ENCODE measurements around the gene C2CD4D. TPM values are rescaled to one million over a fixed set of nuclear protein-coding genes. Genes with fewer than 3 reads are reported as not detected.
"Not testable (repeated sequence)": the region's sequence is repeated elsewhere in the genome, so short reads cannot be mapped to it uniquely, and the experiment has no call there.

Gene C2CD4D
- total RNA-seq, 2 donors from 2014 or later, result not detected

DNA sequence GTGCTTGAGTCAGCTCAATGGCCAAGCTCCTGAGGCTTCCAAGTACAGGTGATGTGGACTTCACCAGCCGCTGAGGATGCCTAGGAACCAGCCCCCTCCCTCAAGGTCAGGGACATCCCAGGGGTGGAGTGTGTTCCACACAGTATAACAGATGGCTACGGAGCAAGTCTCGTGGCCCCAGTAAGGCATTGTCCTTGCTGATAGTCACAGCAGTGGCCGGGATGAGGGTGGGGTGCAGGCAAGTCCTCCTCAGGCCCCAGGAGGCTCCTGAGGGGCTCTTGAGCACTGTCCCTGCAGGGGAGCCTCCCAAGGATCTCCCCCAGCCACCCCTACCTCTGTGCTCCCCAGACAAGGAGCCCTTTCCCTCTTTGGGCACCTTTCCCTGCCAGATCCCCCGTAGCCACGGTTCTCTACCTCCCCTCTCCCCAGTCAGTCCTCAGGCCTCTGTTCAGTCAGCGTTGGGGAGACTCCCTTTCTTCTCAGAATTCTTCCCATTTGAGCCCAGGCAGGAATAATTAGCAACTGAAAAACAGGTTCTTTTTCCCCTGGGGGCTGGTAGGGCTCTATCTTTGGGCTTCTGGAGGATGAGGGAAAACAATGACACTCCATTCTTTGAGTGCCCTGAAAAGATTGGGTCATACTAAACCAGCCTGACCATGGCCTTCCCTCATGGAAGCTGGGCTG is 21.0 kb upstream of the C2CD4D start:
- ATAC-seq (ENCODE audit: insufficient number of reproducible peaks, low FRiP score, low read depth) (no peak), DNase-seq (ENCODE audit: low spot score) (no peak)
- Histone ChIP-seq H3K9me3 (no peaks in the 10 kb centered on the region), H3K27ac (no peak overlapping the region), H3K36me3 (no peaks in the 10 kb centered on the region), H3K27me3 (replicated peaks; ENCODE audit: insufficient read depth) (no peaks in the 10 kb centered on the region), H3K4me1 (ENCODE audit: control insufficient read depth in 1 of 2, low read depth in 2 of 2) (peaks cover 0 to 7% of the 10 kb centered on the region in 2 donors), H3K4me3 (no peak overlapping the region)
- TF ChIP-seq, protein P1, sequence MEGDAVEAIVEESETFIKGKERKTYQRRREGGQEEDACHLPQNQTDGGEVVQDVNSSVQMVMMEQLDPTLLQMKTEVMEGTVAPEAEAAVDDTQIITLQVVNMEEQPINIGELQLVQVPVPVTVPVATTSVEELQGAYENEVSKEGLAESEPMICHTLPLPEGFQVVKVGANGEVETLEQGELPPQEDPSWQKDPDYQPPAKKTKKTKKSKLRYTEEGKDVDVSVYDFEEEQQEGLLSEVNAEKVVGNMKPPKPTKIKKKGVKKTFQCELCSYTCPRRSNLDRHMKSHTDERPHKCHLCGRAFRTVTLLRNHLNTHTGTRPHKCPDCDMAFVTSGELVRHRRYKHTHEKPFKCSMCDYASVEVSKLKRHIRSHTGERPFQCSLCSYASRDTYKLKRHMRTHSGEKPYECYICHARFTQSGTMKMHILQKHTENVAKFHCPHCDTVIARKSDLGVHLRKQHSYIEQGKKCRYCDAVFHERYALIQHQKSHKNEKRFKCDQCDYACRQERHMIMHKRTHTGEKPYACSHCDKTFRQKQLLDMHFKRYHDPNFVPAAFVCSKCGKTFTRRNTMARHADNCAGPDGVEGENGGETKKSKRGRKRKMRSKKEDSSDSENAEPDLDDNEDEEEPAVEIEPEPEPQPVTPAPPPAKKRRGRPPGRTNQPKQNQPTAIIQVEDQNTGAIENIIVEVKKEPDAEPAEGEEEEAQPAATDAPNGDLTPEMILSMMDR (IDR thresholded peaks at IDR 0.05), result no peak

DNA sequence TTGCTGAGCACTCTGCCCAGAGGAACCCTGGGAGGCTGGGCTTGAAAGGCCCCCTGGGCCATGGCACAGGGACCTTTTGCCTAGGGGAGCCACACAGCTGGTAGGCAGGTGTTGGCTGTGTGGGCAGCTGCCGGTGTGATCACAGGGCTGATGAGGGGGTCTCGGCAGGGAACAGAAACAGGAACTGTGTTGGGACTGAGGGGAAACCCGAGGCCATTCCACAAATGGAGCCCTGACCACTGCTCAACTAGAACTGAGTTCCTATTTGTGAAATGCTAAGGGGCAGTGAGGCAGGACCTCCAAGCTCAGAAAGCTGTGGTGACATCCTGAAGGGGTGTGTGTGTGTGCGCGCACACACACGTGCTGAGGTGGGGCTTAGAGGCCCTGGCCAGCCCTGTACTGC is 20.3 kb upstream of the C2CD4D start:
- Histone ChIP-seq H3K9me3 (no peaks in the 10 kb centered on the region), H3K4me3 (no peak overlapping the region), H3K27me3 (replicated peaks; ENCODE audit: insufficient read depth) (no peaks in the 10 kb centered on the region), H3K36me3 (no peaks in the 10 kb centered on the region), H3K4me1 (ENCODE audit: control insufficient read depth in 1 of 2, low read depth in 2 of 2) (peaks cover 0 to 13% of the 10 kb centered on the region in 2 donors), H3K27ac (no peak overlapping the region)
- ATAC-seq (ENCODE audit: insufficient number of reproducible peaks, low FRiP score, low read depth), result no peak
- TF ChIP-seq, protein P1 (IDR thresholded peaks at IDR 0.05), result no peak
- no peak for DNase-seq (ENCODE audit: low spot score)

DNA sequence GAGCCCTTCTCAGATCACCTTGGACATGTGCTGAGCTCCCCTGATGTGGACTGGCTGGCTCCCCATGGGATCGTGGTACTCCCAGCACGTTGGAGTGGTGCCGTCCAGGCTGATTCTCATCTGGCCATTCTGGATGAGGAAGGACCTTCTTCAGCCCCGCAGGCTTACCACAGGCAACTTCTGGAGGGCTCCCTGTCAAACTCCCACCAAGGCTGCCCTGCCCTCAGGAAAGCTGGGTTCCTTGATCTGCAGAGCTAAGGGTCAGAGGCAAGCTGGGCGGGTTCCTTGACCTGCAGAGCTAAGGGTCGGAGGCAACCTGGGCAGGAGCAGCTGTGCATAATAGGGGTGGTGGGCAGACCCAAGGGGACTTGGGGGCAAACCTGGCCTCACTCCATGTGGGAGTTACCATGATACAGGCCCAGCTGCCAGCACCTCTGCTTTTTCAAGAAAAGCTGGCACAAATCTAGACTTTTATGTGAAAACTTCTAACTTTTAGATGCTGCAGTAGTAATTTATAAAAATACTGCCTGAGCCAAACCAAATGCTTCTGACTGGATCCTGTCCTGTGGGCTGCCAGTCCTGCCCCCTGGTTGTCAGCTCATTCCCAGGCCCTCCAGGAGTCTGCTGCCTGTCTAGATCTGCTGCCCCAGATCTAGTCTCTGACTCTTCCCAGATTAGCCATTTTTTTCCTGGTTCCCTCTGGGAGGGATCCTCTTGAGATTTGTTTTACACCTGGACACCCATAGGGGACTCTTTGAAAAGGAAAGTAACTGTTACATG is 19.5 kb upstream of the C2CD4D start:
- DNase-seq (ENCODE audit: low spot score), result no peak
- no peaks in the 10 kb centered on the region for H3K27me3 ChIP-seq (replicated peaks; ENCODE audit: insufficient read depth)
- H3K4me1 ChIP-seq (ENCODE audit: control insufficient read depth in 1 of 2, low read depth in 2 of 2), result peaks cover 0 to 13% of the 10 kb centered on the region in 2 donors
- no peaks in the 10 kb centered on the region for H3K36me3 ChIP-seq
- TF ChIP-seq, protein P1 (IDR thresholded peaks at IDR 0.05), result no peak
- H3K27ac ChIP-seq, result no peak overlapping the region
- H3K4me3 ChIP-seq, result no peak overlapping the region
- ATAC-seq (ENCODE audit: insufficient number of reproducible peaks, low FRiP score, low read depth), result no peak
- H3K9me3 ChIP-seq, result no peaks in the 10 kb centered on the region

DNA sequence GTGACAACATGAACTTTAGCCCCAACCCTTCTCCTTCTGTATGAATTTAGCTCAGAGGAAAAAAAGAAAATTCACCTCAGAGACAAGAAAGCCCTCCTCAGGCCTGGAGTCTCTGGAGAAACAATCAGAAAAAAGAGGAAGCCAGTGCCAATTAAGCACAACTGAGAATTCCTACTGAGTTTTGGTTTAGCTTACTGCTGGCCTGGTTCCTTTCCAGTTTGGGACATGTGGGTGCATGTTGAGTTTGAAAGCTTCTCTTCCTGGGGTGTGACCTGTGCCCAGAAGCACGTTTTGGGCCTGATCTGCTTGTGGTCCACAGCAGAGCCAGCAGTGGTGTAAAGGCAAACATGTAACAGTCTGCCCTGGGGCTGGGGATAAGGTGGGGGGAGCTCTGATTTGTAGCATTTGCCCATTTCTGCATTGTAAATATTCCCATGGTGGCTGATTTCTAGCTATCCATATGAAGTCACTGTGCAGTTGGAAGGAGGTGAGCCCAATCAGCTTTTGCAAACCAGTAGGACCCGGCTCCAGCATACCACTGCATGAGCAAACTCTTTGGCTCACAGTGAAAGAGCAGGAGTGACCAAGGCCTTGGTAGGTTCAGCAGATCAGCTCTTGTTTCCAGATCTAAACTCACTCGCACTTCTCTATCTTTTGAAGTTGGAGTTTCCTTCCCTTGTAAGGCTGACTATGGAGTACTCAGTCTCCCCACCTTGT is 18.6 kb upstream of the C2CD4D start:
- no peak overlapping the region for H3K27ac ChIP-seq
- H3K36me3 ChIP-seq, result no peaks in the 10 kb centered on the region
- ATAC-seq (ENCODE audit: insufficient number of reproducible peaks, low FRiP score, low read depth), result no peak
- no peaks in the 10 kb centered on the region for H3K27me3 ChIP-seq (replicated peaks; ENCODE audit: insufficient read depth)
- H3K9me3 ChIP-seq, result no peaks in the 10 kb centered on the region
- no peak overlapping the region for H3K4me3 ChIP-seq
- no peak for DNase-seq (ENCODE audit: low spot score)
- H3K4me1 ChIP-seq (ENCODE audit: control insufficient read depth in 1 of 2, low read depth in 2 of 2), result peaks cover 0 to 13% of the 10 kb centered on the region in 2 donors
- TF ChIP-seq, protein P1 (IDR thresholded peaks at IDR 0.05), result no peak

DNA sequence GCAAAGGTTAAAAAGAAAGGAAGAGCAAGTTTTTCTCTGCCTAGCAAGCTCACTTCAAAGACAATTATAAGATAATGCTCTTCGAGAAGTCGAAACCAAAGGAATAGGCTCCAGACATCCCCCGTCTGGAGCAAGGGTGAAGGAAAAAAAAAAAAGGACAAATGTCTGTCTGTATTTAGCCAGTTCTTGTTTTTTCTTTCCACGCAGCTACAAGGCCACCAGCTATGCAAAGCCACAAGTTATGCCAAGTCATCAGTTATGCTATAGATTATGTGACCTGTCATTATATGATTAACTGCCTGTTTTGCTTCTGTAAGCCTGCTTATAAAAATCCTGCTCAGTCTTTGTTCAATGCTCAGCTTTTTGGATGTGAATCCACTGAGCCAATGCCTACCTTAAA is 16.3 kb upstream of the C2CD4D start:
- no peak overlapping the region for H3K4me3 ChIP-seq
- TF ChIP-seq, protein P1 (IDR thresholded peaks at IDR 0.05), result no peak
- H3K27ac ChIP-seq, result peak overlapping the region; percentile 20 to 66
- DNase-seq (ENCODE audit: low spot score) (no peak), ATAC-seq (ENCODE audit: insufficient number of reproducible peaks, low FRiP score, low read depth) (no peak)
- H3K36me3 ChIP-seq, result no peaks in the 10 kb centered on the region
- no peaks in the 10 kb centered on the region for H3K9me3 ChIP-seq
- peaks cover 0 to 13% of the 10 kb centered on the region in 2 donors for H3K4me1 ChIP-seq (ENCODE audit: control insufficient read depth in 1 of 2, low read depth in 2 of 2)
- H3K27me3 ChIP-seq (replicated peaks; ENCODE audit: insufficient read depth), result no peaks in the 10 kb centered on the region

DNA sequence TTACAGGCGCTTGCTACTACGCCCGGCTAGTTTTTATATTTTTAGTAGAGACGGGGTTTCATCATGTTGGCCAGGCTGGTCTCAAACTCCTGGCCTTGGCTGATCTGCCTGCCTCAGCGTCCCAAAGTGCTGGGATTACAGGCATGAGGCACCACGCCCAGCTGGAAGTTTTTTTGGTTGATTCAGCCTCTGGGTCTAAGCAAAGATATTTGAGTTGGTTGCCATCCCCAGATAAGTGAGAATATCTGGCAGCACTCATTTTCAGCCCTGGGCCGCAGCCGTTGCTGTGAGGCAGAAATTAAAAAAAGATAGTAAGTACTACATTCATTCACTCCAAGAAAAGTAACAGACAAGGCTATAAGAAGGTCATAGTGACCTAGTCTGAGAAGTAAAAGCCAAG is 15.9 kb upstream of the C2CD4D start:
- H3K4me3 ChIP-seq, result peak overlapping the region; percentile 1
- H3K27me3 ChIP-seq (replicated peaks; ENCODE audit: insufficient read depth); H3K9me3 ChIP-seq; ATAC-seq (ENCODE audit: insufficient number of reproducible peaks, low FRiP score, low read depth); DNase-seq (ENCODE audit: low spot score); H3K36me3 ChIP-seq: not testable (repeated sequence)
- peaks cover 0 to 13% of the 10 kb centered on the region in 2 donors for H3K4me1 ChIP-seq (ENCODE audit: control insufficient read depth in 1 of 2, low read depth in 2 of 2)
- H3K27ac ChIP-seq, result peak overlapping the region; percentile 20 to 66
